ENCODE results near the gene CSTPP1. TPM values are rescaled to one million over a fixed set of nuclear protein-coding genes. Genes with fewer than 3 reads are reported as not detected.

The CSTPP1 gene
- total RNA-seq, 4 donors from 2014 or later: 31.8 to 42.1 (median 39.1) TPM

DNA sequence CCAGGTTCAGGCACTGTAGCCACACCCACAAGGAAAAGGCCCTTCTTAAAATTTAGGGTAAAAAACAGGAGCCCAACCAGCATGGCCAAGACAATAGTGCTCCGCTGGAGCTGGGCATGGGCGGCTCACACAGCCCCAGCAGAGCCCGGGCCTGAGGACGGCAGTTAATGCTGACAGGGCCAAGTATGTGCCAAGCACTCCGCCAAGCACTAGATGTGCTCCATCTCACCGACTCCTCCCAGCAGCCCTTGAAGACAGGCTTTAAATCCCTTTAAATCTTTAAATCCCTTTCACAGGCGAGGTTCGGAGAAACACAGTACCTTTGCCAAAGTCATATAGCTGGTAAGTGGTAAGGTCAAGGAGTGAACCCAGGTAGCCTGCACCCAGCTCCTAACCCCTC is 235.3 kb downstream of the CSTPP1 start:
- Histone ChIP-seq H3K9me3 (no peaks in the 10 kb centered on the region), H3K4me1 (peaks cover 0 to 22% (median 8%) of the 10 kb centered on the region in 4 donors), H3K27me3 (no peaks in the 10 kb centered on the region), H3K36me3 (peaks cover 0 to 82% (median 0%) of the 10 kb centered on the region in 3 donors), H3K27ac (no peak overlapping the region), H3K4me3 (no peak overlapping the region)
- DNase-seq: no peak
- TF ChIP-seq, protein P1, sequence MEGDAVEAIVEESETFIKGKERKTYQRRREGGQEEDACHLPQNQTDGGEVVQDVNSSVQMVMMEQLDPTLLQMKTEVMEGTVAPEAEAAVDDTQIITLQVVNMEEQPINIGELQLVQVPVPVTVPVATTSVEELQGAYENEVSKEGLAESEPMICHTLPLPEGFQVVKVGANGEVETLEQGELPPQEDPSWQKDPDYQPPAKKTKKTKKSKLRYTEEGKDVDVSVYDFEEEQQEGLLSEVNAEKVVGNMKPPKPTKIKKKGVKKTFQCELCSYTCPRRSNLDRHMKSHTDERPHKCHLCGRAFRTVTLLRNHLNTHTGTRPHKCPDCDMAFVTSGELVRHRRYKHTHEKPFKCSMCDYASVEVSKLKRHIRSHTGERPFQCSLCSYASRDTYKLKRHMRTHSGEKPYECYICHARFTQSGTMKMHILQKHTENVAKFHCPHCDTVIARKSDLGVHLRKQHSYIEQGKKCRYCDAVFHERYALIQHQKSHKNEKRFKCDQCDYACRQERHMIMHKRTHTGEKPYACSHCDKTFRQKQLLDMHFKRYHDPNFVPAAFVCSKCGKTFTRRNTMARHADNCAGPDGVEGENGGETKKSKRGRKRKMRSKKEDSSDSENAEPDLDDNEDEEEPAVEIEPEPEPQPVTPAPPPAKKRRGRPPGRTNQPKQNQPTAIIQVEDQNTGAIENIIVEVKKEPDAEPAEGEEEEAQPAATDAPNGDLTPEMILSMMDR (IDR thresholded peaks at IDR 0.05): no peak
- no peak for TF ChIP-seq POLR2A (IDR thresholded peaks at IDR 0.05)

DNA sequence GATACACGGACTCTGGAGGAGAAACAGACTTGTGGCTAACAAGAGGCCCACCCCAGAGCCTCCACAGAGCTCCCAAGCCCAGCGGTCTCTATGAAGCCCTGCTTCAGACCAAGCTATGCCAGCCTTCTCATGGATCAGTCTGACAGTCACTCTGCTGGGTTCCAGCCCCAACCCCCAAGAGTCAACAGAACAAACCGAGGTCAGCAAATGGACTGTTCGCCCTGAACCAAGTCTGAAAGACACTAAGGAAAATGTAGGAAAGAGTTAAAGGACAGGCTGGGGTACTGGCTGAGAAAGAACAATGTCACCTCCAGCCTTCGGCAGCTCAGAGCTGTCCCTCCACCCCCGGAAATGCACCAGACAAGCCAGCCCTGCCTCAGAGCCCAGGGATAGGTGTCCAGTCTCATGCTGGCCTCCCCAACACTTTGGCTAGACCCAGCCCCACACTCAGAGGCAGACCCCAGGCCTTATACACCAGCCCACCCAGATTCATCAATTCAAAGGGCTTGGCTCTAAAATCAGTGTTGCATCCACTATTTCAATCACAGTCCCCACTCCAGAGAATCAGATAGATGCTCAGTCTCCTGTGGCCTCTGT is 236.3 kb downstream of the CSTPP1 start:
- Histone ChIP-seq H3K4me1 (peaks cover 5 to 26% (median 13%) of the 10 kb centered on the region in 4 donors), H3K27ac (no peak overlapping the region), H3K4me3 (no peak overlapping the region), H3K36me3 (peaks cover 0 to 72% (median 0%) of the 10 kb centered on the region in 3 donors), H3K9me3 (no peaks in the 10 kb centered on the region), H3K27me3 (no peaks in the 10 kb centered on the region)
- no peak for DNase-seq
- no peak for TF ChIP-seq POLR2A (IDR thresholded peaks at IDR 0.05)
- TF ChIP-seq, protein P1 (IDR thresholded peaks at IDR 0.05): no peak

DNA sequence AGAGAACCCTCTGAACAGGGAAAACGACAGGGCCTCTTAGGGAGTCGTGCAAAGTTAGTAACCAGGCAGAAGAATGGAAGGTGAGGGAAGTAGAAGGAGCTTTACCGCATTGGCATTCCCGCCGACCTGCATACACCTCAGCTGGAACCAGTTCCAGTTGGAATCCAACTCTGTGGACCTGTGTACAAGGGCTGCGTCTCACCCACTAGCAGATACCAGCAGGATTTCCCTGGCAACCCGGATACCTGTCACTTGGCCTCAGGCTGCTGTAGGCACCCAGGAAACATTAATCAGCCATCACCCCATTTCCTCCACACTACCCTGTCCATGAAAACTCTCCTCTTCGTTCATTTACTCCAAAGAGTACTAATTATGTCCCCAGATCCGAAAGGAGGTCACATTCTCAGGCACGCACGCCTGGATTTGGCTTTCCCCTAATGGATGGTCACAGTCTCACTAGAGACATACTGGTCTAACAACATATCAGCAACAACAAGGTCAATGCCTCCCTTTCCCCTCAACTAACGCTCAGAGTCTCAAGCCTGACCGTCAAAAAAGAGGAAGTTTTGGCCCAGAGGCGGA is 239.3 kb downstream of the CSTPP1 start:
- H3K4me3 ChIP-seq: peak overlapping the region; percentile 77 to 96 (median 91)
- peaks cover 9 to 30% (median 15%) of the 10 kb centered on the region in 4 donors for H3K4me1 ChIP-seq
- no peaks in the 10 kb centered on the region for H3K27me3 ChIP-seq
- TF ChIP-seq, protein P1 (IDR thresholded peaks at IDR 0.05): no peak
- no peak for TF ChIP-seq POLR2A (IDR thresholded peaks at IDR 0.05)
- H3K36me3 ChIP-seq: peaks cover 0 to 42% (median 0%) of the 10 kb centered on the region in 3 donors
- peak overlapping the region; percentile 97 to 99 (median 98) for H3K27ac ChIP-seq
- DNase-seq: no peak
- H3K9me3 ChIP-seq: no peaks in the 10 kb centered on the region

DNA sequence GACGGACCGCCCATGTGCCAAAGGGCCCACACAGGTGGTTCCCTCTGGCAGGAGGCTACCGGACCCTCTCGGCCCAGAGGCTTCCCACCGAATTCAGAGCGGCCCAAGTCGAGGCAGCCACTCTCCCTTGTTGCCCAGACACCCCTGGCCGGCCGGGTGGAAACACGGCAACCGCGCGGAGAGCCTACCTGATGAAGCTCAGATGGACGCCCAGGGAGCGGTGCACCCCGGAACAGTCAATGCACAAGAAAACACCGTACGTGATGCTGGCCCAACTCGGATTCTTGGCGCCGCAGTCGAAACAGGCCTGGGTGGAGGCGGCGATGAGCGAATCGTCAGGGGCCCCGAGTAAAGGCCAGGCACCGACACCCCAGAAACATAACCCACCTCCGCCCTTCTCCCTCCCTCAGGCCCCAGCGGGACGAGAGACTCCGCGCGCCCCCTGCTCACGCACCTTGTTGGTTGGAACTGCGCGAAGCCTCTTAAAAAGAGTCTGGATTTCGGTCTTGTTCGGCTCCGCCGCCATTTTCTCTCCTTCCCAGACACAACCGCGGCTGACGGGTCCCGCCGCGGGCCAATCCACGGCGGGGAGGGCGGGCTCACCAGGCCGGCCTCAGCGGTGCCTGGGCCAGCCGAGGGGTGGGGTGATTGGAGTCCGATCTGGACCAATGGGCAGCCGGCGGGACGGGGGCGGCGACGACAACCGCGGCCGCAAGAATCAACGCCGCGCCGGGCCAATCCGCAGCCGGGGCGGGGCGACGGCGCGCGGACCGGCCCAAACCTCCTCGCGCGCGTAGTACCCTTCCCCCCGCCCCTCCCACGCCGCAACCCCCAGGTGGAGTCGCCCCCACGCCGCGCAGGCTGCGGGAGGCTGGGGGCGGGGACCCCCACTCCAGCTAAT is 240.0 kb downstream of the CSTPP1 start, which contains the start of gene ARFGAP2:
Gene ARFGAP2 (minus strand): TSS at position 552 of the 901 bp plus-strand sequence. CDS start 26 bp downstream, at position 526.
- H3K36me3 ChIP-seq: peaks cover 0 to 35% (median 0%) of the 10 kb centered on the region in 3 donors
- H3K4me3 ChIP-seq: peak within 1 kb of the TSS; percentile 77 to 96 (median 91)
- peaks cover 9 to 30% (median 15%) of the 10 kb centered on the region in 4 donors for H3K4me1 ChIP-seq
- H3K9me3 ChIP-seq: no peaks in the 10 kb centered on the region
- H3K27me3 ChIP-seq: no peaks in the 10 kb centered on the region
- peak within 1 kb of the TSS; percentile 97 to 99 (median 98) for H3K27ac ChIP-seq
- DNase-seq: peak; percentile 96 to 98 (median 98)
- TF ChIP-seq, protein P1 (IDR thresholded peaks at IDR 0.05): no peak
- peak in 1 of 2 donors; percentile 28 for TF ChIP-seq POLR2A (IDR thresholded peaks at IDR 0.05)

DNA sequence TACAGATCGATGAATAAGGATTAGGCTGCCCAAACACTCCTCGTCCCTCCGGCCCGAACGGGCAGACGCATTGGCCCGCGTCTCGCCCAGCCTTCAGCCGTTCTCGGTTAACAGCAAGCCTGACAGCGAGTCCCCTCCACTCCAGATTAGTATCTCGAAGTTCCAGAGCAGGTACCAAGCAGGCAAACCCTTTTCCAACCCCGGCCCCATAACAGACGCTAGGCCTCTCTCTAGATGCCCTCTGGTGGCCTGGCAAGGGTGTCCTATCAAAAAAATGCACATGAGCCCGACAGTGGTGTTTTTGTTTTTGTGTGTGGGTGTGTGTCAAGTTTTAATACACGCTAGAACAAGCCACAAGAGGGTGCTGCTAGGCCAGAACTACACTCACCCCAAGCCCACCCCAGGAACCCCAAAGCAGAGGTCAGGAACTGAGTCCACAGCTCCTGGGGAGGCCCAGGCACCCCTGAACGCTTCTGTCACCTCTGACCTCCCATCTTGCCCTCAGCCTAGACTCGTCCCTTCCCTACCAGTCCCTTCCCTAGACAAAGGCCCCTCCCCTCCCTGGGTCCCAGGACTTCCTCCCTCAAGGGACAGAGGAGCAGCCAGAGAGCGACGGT is 240.8 kb downstream of the CSTPP1 start:
- peak in 1 of 2 donors; percentile 5 for TF ChIP-seq POLR2A (IDR thresholded peaks at IDR 0.05)
- TF ChIP-seq, protein P1 (IDR thresholded peaks at IDR 0.05): peak; percentile 28 to 80 (median 74)
- no peaks in the 10 kb centered on the region for H3K27me3 ChIP-seq
- peaks cover 9 to 30% (median 15%) of the 10 kb centered on the region in 4 donors for H3K4me1 ChIP-seq
- peaks cover 0 to 27% (median 0%) of the 10 kb centered on the region in 3 donors for H3K36me3 ChIP-seq
- peak in 2 of 3 donors; percentile 72 to 88 for DNase-seq
- peak overlapping the region; percentile 77 to 96 (median 91) for H3K4me3 ChIP-seq
- H3K9me3 ChIP-seq: no peaks in the 10 kb centered on the region
- H3K27ac ChIP-seq: peak overlapping the region; percentile 97 to 99 (median 98)

Measured in Peyer's patch (tissue), 4 donors.